Central memory CD8-positive, alpha-beta T cell (primary cell): ENCODE results near the gene IFT172.

Experiments
- ATAC-seq: fragments of 150-1000 bp; cut with Tn5 transposase; replicated peaks from 2 replicates; pipeline ENCODE4 v1.10.0; 2022; ENCODE audit warnings: mild to moderate bottlenecking, moderate FRiP score, moderate number of reproducible peaks; ENCODE audit not compliant: poor library complexity, severe bottlenecking; ENCODE audit errors: extremely low read depth
- DNase-seq, 2 donors: peaks; one replicate each; pipeline ENCODE4 v3.0.0; 2021; ENCODE audit warnings: low spot score in 2 of 2
- H3K27ac Mint-ChIP-seq: one replicate; pipeline ENCODE4 v1.8.0; 2022; ENCODE audit warnings: low read depth, mild to moderate bottlenecking, moderate library complexity, mixed read lengths
- H3K27me3 Mint-ChIP-seq: one replicate; pipeline ENCODE4 v1.8.0; 2022; ENCODE audit warnings: mixed read lengths
- H3K36me3 Mint-ChIP-seq: one replicate; pipeline ENCODE4 v1.8.0; 2022; ENCODE audit warnings: mild to moderate bottlenecking, moderate library complexity, mixed read lengths; ENCODE audit not compliant: insufficient read depth
- H3K4me1 Mint-ChIP-seq: one replicate; pipeline ENCODE4 v1.8.0; 2022; ENCODE audit warnings: mixed read lengths
- H3K4me3 Mint-ChIP-seq: one replicate; pipeline ENCODE4 v1.8.0; 2022; ENCODE audit warnings: mild to moderate bottlenecking, moderate library complexity, mixed read lengths
- H3K9me3 Mint-ChIP-seq: one replicate; pipeline ENCODE4 v1.8.0; 2022; ENCODE audit warnings: mixed read lengths

The IFT172 gene

DNA sequence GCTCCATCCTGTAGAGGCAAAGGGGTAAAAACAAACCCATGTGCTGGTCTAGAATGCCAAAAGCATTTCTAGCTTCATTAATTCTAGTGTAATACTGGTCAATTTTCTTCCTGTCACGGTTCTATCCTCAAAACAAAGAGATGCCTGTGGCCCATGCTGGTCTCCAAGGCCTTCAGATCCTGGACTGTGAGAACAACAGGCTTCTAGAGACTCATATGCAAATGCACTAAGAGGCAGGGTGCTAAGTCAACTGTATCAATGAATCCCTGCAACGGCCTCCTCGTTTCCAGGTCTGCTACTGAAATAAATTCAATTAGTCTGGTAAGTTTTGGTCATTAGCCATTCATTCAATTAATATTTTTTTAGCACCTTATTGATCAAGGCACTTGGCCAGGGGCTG, 4.0 kb downstream of the IFT172 start:
- Mint-ChIP-seq H3K4me3 (no peak overlapping the region), H3K9me3 (no peaks in the 10 kb centered on the region), H3K36me3 (peaks cover 23% of the 10 kb centered on the region), H3K27ac (peak overlapping the region; percentile 62), H3K27me3 (no peaks in the 10 kb centered on the region), H3K4me1 (peaks cover 14% of the 10 kb centered on the region)
- DNase-seq: no peak
- no peak for ATAC-seq

DNA sequence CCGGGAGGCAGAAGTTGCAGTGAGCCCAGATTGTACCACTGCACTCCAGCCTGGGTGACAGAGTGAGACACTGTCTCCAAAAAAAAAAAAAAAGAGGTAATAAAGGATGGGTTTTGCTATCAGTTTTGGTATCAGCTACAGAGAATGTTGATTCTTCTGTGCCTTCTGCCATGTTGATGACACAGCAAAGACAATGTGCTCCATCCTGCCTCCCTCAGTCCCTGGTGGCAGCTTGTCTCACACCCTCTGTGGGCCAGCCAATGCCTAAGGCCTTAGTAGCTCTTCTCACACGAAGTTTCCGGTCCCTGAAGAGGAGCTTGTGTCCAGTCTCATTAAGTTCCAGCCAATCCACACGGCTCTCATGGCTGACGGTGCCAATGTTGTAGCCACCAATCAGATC, 17.6 kb downstream of the IFT172 start:
- no peaks in the 10 kb centered on the region for H3K27me3 Mint-ChIP-seq
- no peak overlapping the region for H3K27ac Mint-ChIP-seq

DNA sequence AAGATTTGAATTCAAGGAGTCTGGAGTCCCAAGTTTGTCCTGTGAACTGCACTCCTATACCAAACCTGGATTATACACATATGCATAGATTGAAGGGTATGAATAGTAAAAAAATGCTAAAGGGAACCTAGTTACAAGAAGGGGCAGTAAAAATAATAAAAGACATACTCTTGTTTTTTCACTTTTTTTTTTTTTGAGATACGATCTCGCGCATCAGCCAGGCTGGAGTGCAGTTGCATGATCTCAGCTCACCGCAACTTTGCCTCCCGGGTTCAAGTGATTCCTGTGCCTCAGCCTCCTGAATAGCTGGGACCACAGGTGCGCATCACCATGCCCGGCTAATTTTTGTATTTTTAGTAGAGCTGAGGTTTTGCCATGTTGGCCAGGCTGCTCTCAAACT, 25.1 kb downstream of the IFT172 start:
- Mint-ChIP-seq H3K36me3 (peaks cover 3% of the 10 kb centered on the region), H3K27ac (no peak overlapping the region), H3K9me3 (no peaks in the 10 kb centered on the region), H3K4me3 (no peak overlapping the region), H3K4me1 (no peaks in the 10 kb centered on the region), H3K27me3 (no peaks in the 10 kb centered on the region)
- DNase-seq: no peak
- no peak for ATAC-seq

More for the DNA sequence above, 17.6 kb downstream of the IFT172 start:
- ATAC-seq (no peak), DNase-seq (no peak)
- Mint-ChIP-seq H3K4me1 (no peaks in the 10 kb centered on the region), H3K9me3 (no peaks in the 10 kb centered on the region), H3K36me3 (peaks cover 14% of the 10 kb centered on the region), H3K4me3 (no peak overlapping the region)

DNA sequence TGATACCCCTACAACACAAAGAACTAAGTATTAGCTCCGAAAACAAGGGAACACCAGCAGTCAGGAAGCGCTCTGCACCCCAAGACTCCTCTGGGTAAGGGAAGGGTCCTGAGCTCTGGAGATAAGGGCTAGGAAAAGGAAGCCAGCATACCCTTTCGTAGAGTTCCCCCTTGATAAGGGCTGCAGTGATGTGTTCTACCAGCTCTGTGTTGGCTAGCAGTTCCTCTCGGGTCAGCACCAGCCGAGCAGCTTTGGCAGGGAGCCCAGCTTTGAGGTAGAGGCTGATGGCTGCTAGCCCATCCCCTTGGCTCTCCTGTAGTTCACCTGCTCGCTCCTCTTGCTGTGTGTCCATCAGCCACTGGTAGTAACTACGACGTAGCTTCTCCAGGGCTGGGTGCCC, 28.4 kb downstream of the IFT172 start:
- H3K4me3 Mint-ChIP-seq: no peak overlapping the region
- peaks cover 8% of the 10 kb centered on the region for H3K36me3 Mint-ChIP-seq
- H3K4me1 Mint-ChIP-seq: no peaks in the 10 kb centered on the region
- no peaks in the 10 kb centered on the region for H3K9me3 Mint-ChIP-seq
- ATAC-seq (no peak), DNase-seq (no peak)
- H3K27me3 Mint-ChIP-seq: no peaks in the 10 kb centered on the region
- no peak overlapping the region for H3K27ac Mint-ChIP-seq

DNA sequence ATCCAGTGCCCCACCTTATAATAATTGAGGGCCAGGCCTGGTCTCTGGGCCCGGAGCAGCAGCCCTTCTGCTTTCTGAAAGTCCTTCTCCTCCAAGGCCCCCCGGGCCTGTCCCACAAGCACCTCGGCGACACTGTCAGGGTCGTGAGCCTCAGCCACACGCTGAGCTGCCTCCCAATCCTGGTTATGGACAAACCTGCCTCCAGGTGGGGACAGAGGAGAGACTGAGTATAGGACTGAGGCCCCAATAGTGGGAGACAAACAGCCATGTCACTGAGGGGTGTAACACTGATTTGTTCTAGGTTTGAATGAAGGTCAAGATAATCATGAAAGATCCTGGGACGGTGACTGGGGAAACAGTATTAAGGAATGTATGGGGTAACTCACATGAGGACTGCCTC, 35.6 kb downstream of the IFT172 start:
- no peak for ATAC-seq
- no peak overlapping the region for H3K4me3 Mint-ChIP-seq

DNA sequence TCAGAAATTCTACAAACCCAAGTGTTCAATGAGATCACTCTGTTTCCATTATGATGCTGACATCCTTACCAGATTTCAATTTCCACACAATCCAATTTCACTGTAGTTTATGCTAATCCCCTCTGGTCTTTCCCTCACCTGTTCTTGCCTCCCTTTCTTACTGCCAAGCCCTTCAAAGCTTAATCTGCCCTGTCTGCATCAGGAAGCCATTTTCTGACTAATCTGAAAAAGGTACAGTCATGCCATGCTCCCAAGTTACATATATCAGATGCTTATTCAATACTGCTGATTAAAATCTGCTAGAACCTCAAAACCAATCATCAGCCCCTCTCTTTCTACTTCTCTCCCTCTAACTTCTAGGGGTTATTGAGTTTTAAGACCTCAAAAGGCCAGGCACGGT, 38.4 kb downstream of the IFT172 start:
- ATAC-seq: no peak

More for the DNA sequence above, 35.6 kb downstream of the IFT172 start:
- H3K9me3 Mint-ChIP-seq: no peaks in the 10 kb centered on the region
- no peaks in the 10 kb centered on the region for H3K4me1 Mint-ChIP-seq
- H3K27me3 Mint-ChIP-seq: no peaks in the 10 kb centered on the region
- DNase-seq: no peak
- peaks cover 9% of the 10 kb centered on the region for H3K36me3 Mint-ChIP-seq
- H3K27ac Mint-ChIP-seq: no peak overlapping the region

DNA sequence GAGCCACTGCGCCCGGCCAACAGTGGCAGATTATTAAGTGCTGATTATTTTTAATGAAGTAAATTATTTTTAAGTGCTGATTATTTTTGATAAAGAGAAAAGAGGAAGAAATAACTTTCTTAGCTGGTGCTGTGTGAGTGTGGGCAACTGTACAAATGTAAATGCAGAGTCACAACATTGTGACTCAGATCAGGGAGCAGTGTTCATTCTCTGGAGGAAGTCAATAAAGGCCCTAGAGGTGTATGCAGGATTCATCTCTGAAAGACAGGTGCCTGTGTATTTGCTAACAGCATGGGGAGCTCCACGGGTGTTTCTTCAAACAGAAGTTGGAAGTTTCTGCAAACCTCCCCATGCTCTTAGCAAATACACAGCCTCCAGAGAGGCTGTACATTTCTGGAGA, 41.2 kb downstream of the IFT172 start:
- H3K9me3 Mint-ChIP-seq: no peaks in the 10 kb centered on the region
- H3K27me3 Mint-ChIP-seq: no peaks in the 10 kb centered on the region
- peaks cover 9% of the 10 kb centered on the region for H3K36me3 Mint-ChIP-seq
- no peak for DNase-seq
- no peaks in the 10 kb centered on the region for H3K4me1 Mint-ChIP-seq
- H3K27ac Mint-ChIP-seq: peak overlapping the region; percentile 67
- no peak for ATAC-seq
- no peak overlapping the region for H3K4me3 Mint-ChIP-seq

More for the DNA sequence above, 38.4 kb downstream of the IFT172 start:
- H3K27me3 Mint-ChIP-seq: no peaks in the 10 kb centered on the region
- H3K27ac Mint-ChIP-seq: no peak overlapping the region
- no peaks in the 10 kb centered on the region for H3K4me1 Mint-ChIP-seq
- H3K4me3 Mint-ChIP-seq: no peak overlapping the region
- DNase-seq: no peak
- peaks cover 9% of the 10 kb centered on the region for H3K36me3 Mint-ChIP-seq
- H3K9me3 Mint-ChIP-seq: no peaks in the 10 kb centered on the region

DNA sequence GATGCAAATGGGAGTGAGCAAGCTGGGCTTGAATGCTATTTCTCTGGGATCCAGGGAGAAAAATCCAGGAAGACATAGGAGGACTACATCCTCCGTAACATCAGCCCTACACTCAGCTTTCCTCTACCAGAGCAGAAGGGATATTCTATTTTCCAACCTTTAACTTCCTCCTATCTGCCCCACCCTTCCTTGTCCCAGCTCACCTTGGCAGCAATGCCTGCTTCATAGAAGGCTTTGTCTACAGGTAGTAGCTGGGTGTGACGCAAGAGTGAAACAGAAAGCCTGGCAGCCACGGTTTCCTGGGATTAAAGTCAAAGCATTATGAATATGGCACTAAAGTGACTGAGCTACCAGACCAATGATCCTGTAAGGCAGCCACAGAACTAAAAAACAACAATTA, 43.5 kb downstream of the IFT172 start:
- DNase-seq (no peak), ATAC-seq (no peak)
- H3K36me3 Mint-ChIP-seq: peaks cover 19% of the 10 kb centered on the region
- H3K4me1 Mint-ChIP-seq: no peaks in the 10 kb centered on the region
- no peaks in the 10 kb centered on the region for H3K9me3 Mint-ChIP-seq
- no peaks in the 10 kb centered on the region for H3K27me3 Mint-ChIP-seq
- H3K27ac Mint-ChIP-seq: no peak overlapping the region
- H3K4me3 Mint-ChIP-seq: no peak overlapping the region

DNA sequence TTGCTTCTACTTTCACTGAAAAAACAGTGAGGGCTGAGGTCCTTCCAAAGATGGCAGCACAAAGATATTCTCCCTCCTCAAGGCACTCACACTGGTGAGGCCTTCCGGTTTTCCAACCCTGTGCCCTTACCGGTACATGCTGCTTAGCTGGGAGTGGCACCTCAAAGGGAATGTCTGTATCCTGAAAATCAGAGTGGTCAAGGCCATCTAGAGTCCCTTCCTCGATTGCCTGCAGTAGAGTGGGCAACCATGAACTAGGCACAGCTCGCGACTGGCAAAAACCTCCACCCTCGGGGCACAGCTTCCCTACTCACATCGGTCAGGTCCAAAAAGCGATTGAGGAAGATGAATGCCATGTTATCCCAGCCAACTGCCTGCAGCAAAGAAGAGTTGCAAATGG, 43.9 kb downstream of the IFT172 start:
- Mint-ChIP-seq H3K27me3 (no peaks in the 10 kb centered on the region), H3K4me1 (no peaks in the 10 kb centered on the region), H3K36me3 (peaks cover 23% of the 10 kb centered on the region), H3K4me3 (no peak overlapping the region), H3K27ac (no peak overlapping the region), H3K9me3 (no peaks in the 10 kb centered on the region)
- DNase-seq (no peak), ATAC-seq (no peak)

DNA sequence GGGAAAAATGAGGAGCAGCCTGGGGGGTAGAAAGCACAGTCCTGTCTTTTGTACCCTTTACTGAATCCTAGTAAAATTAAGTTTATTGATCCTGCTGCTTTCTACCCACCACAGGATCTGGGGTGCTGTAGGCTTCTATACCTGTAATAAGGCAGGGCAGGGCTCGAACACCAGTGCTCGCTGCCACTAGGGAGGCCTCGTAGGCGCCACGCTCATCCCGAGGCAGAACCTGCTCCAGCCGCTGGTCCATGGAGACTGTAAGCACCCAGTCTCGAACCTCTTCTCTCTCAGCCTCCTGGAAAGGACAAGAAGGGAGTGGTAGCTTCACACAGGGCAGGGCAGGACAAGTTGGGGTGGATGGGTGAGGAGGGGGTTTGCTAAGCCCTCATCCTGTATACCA, 44.4 kb downstream of the IFT172 start:
- Mint-ChIP-seq H3K27ac (no peak overlapping the region), H3K9me3 (no peaks in the 10 kb centered on the region), H3K4me3 (no peak overlapping the region), H3K27me3 (no peaks in the 10 kb centered on the region), H3K36me3 (peaks cover 28% of the 10 kb centered on the region), H3K4me1 (no peaks in the 10 kb centered on the region)
- no peak for ATAC-seq
- DNase-seq: no peak

DNA sequence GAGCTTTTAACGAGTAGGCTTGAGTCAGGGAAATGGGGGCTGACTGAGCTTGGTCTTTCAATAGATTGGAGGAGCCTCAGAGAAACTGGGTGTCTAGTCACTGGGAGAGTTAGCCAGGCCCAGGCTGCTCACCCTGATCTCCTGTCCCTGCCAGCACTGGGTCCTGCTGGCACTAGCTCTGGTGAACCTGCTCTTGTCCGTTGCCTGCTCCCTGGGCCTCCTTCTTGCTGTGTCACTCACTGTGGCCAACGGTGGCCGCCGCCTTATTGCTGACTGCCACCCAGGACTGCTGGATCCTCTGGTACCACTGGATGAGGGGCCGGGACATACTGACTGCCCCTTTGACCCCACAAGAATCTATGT, 46.6 kb downstream of the IFT172 start:
- H3K27me3 Mint-ChIP-seq: no peaks in the 10 kb centered on the region
- ATAC-seq: no peak

DNA sequence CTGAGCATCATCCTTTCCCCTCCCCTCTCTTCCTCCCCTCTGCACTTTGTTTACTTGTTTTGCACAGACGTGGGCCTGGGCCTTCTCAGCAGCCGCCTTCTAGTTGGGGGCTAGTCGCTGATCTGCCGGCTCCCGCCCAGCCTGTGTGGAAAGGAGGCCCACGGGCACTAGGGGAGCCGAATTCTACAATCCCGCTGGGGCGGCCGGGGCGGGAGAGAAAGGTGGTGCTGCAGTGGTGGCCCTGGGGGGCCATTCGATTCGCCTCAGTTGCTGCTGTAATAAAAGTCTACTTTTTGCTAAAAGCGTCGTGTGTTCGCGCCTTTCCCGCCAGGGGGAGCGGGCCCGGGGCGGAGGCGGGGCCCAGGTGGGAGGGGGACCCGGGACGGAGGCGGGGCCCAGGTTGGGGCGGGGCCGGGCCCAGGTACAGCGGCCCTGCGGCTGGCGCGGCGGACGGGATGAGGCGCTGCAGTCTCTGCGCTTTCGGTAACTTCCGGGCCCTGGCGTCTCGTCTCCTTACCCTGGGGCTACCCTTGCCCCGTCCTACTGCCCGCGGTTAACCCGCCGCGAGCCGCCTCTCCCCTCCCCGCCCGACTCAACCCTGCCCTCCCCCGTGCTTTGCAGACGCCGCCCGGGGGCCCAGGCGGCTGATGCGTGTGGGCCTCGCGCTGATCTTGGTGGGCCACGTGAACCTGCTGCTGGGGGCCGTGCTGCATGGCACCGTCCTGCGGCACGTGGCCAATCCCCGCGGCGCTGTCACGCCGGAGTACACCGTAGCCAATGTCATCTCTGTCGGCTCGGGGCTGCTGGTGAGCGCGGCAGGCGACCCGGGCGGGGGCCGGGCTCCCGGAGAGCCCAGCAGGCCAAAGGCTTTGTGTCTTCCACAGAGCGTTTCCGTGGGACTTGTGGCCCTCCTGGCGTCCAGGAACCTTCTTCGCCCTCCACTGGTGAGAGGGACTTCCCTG, 47.3 kb downstream of the IFT172 start, which contains the start of gene KRTCAP3:
Gene KRTCAP3 (plus strand): TSS at position 424 of the 962 bp plus-strand sequence. CDS start 32 bp downstream, at position 456.
- Mint-ChIP-seq H3K4me1 (no peaks in the 10 kb centered on the region), H3K4me3 (no peak within 1 kb of the TSS), H3K27ac (peak within 1 kb of the TSS; percentile 76), H3K27me3 (no peaks in the 10 kb centered on the region), H3K9me3 (no peaks in the 10 kb centered on the region), H3K36me3 (peaks cover 52% of the 10 kb centered on the region)
- ATAC-seq (no peak), DNase-seq (no peak)

More for the DNA sequence above, 46.6 kb downstream of the IFT172 start:
- Mint-ChIP-seq H3K27ac (peak overlapping the region; percentile 76), H3K4me3 (no peak overlapping the region), H3K36me3 (peaks cover 47% of the 10 kb centered on the region), H3K4me1 (no peaks in the 10 kb centered on the region), H3K9me3 (no peaks in the 10 kb centered on the region)
- no peak for DNase-seq

DNA sequence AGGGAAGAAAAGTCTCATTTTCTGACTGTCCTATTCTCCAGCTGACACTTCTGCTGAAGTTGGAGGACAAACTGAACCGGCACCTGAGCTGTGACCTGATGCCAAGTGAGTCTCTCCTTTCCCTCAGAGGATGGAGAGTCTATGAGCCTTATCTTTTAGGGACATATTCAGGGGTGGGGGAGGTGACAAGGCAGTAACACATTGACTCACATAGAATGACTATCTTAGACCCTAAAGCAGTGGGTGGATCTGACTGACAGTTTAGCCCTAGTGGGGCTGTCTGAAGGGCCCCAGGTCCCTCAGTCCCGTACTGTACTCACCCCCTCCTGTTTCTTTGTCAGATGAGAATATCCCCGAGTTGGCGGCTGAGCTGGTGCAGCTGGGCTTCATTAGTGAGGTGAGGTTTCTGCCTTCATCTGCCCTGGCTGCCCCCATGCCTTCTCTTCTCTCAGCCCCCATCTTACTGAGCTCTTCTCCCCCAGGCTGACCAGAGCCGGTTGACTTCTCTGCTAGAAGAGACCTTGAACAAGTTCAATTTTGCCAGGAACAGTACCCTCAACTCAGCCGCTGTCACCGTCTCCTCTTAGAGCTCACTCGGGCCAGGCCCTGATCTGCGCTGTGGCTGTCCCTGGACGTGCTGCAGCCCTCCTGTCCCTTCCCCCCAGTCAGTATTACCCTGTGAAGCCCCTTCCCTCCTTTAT, 48.2 kb downstream of the IFT172 start:
- H3K36me3 Mint-ChIP-seq: peaks cover 61% of the 10 kb centered on the region
- DNase-seq (no peak), ATAC-seq (no peak)
- no peaks in the 10 kb centered on the region for H3K9me3 Mint-ChIP-seq
- no peaks in the 10 kb centered on the region for H3K27me3 Mint-ChIP-seq
- no peak overlapping the region for H3K4me3 Mint-ChIP-seq
- H3K27ac Mint-ChIP-seq: no peak overlapping the region
- no peaks in the 10 kb centered on the region for H3K4me1 Mint-ChIP-seq
